ENCODE measurements around the gene MOXD1. TPM values are rescaled to one million over a fixed set of nuclear protein-coding genes. Genes with fewer than 3 reads are reported as not detected.
A peak's percentile ranks its signal among the peaks of the same experiment; 100 is the strongest.

The MOXD1 gene
- total RNA-seq, 1 donor from 2014 or later: 0.75 TPM

DNA sequence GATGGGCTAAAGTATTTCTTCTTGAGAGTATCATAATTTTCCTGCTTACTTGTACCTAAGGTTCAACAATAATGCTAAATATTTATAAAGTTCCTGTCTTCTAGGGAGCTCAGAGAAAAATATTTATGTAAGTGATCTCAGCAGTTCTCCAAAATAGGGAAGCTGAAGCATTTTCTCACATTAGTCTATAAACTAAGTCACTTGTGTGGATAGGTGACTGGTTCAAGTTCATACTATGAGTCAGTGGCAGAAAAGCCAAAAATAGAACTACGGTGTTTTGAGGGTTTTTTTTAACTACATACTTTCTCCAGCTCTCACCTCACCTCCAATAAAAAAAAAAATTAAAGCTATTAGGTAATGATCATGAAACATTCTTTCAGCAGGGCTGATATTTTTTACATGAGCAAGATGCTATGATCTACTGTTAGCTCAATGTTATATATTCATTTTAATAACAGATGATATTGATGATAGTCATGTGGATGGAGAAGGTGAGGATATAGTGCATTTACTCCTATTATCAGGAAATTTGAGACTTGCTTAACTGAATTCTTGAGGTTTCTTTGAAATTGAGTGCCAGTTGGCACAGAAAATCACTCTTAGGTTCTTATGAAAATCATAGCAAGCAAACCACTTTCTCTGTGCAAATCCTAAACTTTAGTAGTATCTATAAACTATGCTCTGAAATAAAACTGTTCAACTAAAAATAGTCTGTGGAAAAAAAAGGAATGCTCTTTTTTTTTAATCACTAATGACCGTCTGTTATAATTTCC lies 4.1 kb upstream of the MOXD1 start:
- Histone ChIP-seq H3K4me3 (no peak overlapping the region), H3K27ac (no peak overlapping the region), H3K36me3 (no peaks in the 10 kb centered on the region), H3K4me1 (peaks cover 0 to 3% of the 10 kb centered on the region in 2 donors), H3K27me3 (no peaks in the 10 kb centered on the region), H3K9me3 (no peaks in the 10 kb centered on the region)
- intact Hi-C loops (cut with DNase I): no loop called here
- no peak for DNase-seq (ENCODE audit: low spot score in 2 of 2)
- TF ChIP-seq, protein P1, sequence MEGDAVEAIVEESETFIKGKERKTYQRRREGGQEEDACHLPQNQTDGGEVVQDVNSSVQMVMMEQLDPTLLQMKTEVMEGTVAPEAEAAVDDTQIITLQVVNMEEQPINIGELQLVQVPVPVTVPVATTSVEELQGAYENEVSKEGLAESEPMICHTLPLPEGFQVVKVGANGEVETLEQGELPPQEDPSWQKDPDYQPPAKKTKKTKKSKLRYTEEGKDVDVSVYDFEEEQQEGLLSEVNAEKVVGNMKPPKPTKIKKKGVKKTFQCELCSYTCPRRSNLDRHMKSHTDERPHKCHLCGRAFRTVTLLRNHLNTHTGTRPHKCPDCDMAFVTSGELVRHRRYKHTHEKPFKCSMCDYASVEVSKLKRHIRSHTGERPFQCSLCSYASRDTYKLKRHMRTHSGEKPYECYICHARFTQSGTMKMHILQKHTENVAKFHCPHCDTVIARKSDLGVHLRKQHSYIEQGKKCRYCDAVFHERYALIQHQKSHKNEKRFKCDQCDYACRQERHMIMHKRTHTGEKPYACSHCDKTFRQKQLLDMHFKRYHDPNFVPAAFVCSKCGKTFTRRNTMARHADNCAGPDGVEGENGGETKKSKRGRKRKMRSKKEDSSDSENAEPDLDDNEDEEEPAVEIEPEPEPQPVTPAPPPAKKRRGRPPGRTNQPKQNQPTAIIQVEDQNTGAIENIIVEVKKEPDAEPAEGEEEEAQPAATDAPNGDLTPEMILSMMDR (IDR thresholded peaks at IDR 0.05): no peak

DNA sequence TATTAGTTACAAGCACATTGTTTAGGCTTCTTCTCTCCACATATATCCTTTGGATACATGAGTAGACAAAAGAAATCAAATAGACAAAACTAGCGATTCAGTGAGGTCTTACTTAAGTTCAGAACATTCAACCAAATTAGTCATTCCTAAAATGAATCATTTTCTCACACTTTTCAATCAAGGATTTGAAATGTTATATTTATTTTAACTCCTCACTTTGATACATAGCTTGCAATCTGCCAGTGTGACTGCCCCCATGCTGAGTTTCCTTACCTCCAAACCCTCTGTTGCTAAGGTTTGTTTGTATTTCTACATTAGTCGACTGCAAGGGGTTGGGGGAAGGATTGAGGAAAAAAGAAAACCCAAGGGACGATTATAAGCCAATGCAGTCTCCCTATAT lies 3.5 kb upstream of the MOXD1 start:
- peaks cover 0 to 3% of the 10 kb centered on the region in 2 donors for H3K4me1 ChIP-seq
- no peaks in the 10 kb centered on the region for H3K9me3 ChIP-seq
- intact Hi-C loops (cut with DNase I): no loop called here
- H3K4me3 ChIP-seq: no peak overlapping the region
- H3K36me3 ChIP-seq: no peaks in the 10 kb centered on the region
- H3K27me3 ChIP-seq: no peaks in the 10 kb centered on the region
- TF ChIP-seq, protein P1 (IDR thresholded peaks at IDR 0.05): no peak
- H3K27ac ChIP-seq: no peak overlapping the region
- DNase-seq (ENCODE audit: low spot score in 2 of 2): no peak

DNA sequence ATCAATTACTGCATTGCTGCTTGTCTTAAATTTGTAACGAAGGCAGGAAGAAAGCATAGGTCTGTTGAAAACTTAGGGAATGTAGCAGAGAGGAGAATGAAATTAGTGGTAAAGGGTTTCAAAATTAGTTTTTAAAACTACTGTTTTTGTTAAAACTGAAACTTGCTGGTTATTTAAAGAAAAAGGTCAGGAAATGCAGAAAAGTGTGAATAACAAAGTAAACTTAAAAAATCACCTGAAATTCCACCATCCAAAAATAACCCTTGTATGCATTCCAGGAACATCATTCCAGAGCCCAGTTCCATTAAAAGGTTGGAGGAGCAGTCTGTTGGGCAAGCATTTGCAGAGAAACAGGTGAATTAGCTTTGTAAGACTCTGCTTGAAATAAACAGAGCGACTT lies 3.1 kb upstream of the MOXD1 start:
- H3K36me3 ChIP-seq: no peaks in the 10 kb centered on the region
- intact Hi-C loops (cut with DNase I): no loop called here
- H3K27me3 ChIP-seq: no peaks in the 10 kb centered on the region
- H3K27ac ChIP-seq: no peak overlapping the region
- no peaks in the 10 kb centered on the region for H3K9me3 ChIP-seq
- H3K4me3 ChIP-seq: no peak overlapping the region
- no peak for DNase-seq (ENCODE audit: low spot score in 2 of 2)
- TF ChIP-seq, protein P1 (IDR thresholded peaks at IDR 0.05): no peak
- H3K4me1 ChIP-seq: peaks cover 0 to 3% of the 10 kb centered on the region in 2 donors

DNA sequence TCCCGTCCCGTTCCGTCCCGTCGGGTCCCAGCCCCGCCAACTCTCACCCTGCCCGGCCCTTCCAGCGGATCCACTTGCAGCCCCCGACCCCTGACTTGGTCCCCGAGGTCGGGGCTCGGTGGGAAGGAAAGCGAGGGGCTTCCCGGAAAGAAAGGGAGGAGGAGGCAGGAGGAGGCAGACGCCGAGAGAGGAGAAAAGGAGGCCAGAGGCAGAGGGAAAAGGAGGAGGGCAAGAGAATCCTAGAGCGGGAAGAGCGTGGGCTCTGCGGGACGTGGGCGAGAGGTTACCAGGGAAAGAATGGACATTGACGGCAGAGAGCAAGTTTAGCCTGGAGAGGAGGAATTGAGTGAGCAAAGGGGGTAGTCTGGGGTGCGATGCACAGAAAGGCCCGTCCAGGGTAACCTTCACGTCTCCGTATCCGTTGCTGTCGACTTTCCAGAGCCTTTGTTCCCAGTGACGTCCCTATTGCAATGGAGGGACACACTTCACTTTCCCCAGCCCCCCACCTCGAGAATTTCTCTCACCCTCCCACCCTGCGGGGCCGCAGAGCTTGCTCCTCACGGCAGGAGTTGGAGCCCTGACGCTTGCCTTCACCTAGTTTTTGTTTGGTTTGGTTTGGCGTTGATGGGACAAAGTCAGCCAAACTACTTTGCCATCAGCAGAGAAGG lies 477 bp upstream of the MOXD1 start:
- H3K9me3 ChIP-seq: no peaks in the 10 kb centered on the region
- H3K36me3 ChIP-seq: no peaks in the 10 kb centered on the region
- TF ChIP-seq, protein P1 (IDR thresholded peaks at IDR 0.05): peak in 1 of 3 experiments; percentile 1
- H3K4me3 ChIP-seq: peak overlapping the region; percentile 70
- H3K27ac ChIP-seq: no peak overlapping the region
- intact Hi-C loops (cut with DNase I): no loop called here
- no peaks in the 10 kb centered on the region for H3K27me3 ChIP-seq
- DNase-seq (ENCODE audit: low spot score in 2 of 2): no peak
- H3K4me1 ChIP-seq: peaks cover 0 to 3% of the 10 kb centered on the region in 2 donors

DNA sequence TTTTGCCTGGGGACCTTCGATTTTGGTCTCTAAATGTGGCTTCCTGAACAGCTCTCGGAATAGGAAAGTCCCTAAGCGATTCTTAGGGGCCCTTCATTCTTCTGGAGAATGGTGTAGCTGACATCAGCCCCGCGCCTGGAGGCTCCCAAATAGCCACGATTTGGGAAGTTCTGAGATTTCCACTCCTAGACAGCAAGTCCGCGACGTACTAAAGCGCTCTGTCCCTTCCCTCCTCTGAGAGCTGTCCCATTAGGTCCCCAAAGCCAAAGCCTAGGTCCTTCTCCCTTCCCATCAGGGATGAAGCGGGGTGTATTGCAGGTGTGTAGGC lies 756 bp downstream of the MOXD1 start:
- no peak overlapping the region for H3K27ac ChIP-seq
- no peaks in the 10 kb centered on the region for H3K27me3 ChIP-seq
- peak overlapping the region; percentile 70 for H3K4me3 ChIP-seq
- H3K4me1 ChIP-seq: peaks cover 0 to 3% of the 10 kb centered on the region in 2 donors
- no peaks in the 10 kb centered on the region for H3K36me3 ChIP-seq
- H3K9me3 ChIP-seq: peaks cover 0 to under 1% of the 10 kb centered on the region in 2 donors
- no peak for DNase-seq (ENCODE audit: low spot score in 2 of 2)
- TF ChIP-seq, protein P1 (IDR thresholded peaks at IDR 0.05): no peak
- intact Hi-C loops (cut with DNase I): no loop called here
